GM21381 (cell line): Measurements from ENCODE around the gene PPP1R37.

Experiments
- ATAC-seq: cut with Tn5 transposase; IDR thresholded peaks from one replicate; pipeline ENCODE4 v1.9.1; 2021; ENCODE audit warnings: mild to moderate bottlenecking, moderate library complexity; ENCODE audit not compliant: unreplicated experiment

Gene PPP1R37

DNA sequence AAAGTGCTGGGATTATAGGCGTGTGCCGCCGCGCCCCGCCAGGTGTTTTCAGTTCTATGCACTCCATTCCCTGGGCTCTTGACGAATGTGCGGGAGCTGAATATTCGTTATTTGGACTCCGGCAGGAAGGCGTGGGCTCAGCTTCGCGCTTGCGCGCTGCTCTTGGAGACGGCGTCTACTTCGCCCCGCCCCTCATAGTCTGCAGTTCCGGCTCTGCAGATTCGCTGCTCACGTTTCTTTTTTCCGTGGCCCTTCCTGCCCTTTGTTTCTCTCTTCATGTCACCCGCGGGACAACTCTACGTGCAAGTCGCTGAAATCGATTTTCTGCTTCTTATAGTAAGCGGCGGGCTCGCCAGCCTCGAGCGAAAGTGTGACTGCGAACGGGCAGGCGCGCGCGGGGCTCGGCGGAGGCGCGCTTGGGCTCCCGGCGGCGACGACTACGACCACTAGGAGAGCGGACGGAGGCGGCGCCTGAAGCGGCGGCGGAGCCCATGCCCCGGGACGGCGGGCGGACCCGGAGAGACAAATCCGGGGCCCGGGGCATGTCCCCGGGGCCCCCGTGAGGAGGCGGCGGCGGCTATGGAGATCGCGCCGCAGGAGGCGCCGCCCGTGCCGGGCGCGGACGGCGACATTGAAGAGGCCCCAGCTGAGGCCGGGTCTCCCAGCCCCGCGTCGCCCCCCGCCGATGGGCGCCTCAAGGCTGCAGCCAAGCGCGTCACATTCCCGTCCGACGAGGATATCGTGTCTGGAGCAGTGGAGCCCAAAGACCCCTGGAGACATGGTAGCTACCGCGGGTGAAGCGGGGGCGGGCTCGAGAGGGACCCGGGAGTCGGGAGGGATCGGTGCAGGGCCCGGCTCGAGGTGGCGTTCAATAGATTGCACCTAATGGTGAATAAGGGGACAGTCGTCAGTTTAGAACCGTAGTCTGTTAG lies at the start of gene PPP1R37:
Gene PPP1R37, plus strand, starts transcription at position 433 of the 932 bp plus-strand sequence. Its CDS starts 147 bp downstream, at position 580.
- peak; percentile 68 for ATAC-seq

- no peak for ATAC-seq
Observed at GRCh38 chr19:45045671-45046353, 47.2 kb upstream of the PPP1R37 start.

GRCh38 chr19:45046355-45046754 lies 46.6 kb upstream of the PPP1R37 start:
- no peak for ATAC-seq

DNA sequence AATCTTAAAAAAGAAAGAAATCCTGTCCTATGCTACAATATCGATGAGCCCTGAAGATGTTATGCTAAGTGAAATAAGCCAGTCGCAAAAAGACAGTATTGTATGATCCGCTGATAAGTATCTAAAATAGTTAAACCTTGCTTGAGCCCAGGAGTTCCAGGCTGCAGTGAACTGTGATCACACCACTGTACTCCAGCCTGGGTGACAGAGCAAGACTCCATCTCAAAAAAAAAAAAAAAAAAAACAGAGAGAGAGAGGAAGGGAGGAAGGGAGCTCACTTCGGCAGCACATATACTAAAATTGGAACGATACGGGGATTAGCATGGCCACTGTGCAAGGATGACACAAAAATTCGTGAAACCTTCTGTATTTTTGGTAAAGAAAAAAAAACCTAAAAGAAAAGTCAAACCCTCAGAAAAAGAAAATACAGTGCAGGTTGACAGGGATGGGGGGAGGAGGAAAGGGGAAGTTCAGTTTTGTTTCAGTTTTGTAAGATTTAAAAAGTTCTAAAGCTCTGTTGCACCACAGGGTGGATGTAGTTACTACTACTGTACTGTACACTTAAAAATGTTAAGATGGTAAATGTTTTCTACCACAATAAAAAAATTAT lies 45.7 kb upstream of the PPP1R37 start:
- no peak for ATAC-seq

DNA sequence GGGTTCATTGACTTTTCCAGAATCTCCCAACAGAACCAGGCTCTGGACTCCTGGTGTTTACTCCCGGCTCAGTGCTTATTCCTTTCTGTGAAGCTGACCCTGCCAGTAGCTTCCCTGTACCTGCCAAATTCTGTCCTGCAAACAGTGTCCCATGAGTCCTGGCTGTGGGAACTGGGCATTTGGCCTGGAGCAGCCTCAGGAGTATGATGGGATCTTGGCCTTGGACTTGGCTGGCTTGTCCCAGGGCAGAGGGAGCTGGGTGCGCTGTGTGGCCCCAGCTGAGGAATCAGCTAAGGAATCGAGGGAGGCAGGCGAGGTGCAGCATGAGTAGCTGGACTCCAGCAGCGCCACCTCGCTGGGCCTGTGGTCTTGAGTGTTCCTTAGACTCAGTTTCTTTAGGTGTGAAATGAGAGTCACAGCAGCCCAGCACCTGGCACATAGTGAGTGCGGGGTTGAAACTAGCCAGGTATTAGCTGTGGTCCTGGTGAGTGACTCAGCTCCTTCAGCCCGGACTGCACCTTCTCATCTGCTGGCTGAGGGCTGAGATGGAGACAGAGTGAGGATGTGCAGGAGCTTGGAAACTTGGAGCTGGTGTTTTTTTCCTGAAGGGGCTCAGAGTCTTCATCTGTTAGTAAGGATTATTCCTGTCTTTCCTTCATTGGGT lies 43.8 kb upstream of the PPP1R37 start:
- no peak for ATAC-seq

GRCh38 chr19:45050036-45050435 lies 42.9 kb upstream of the PPP1R37 start:
- ATAC-seq, result no peak

GRCh38 chr19:45051929-45052579 lies 40.9 kb upstream of the PPP1R37 start:
- ATAC-seq, result no peak

DNA sequence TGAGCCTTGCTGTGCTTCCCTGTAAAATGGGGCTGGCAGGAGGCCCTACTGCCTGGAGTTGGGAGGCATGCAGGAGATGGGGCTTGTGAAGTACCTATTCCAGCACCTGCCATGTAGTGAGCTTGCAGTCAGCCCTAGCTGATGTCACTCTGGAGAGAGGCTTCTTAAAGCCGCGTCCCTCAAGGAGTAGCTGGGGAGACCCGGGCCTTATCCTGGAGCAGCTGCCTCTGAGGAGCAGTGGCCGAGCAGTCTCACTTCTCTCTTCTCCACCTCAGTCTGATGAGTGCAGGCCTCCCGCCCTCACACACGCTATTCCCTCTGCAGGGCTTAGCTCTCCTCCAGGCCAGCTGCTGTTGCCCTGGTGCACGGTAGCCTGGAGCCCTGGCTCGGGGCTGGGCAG lies 36.1 kb upstream of the PPP1R37 start:
- no peak for ATAC-seq

- ATAC-seq, result no peak
Observed at GRCh38 chr19:45057444-45057843, 35.5 kb upstream of the PPP1R37 start.

- no peak for ATAC-seq
Observed at GRCh38 chr19:45058622-45059159, 34.3 kb upstream of the PPP1R37 start.

GRCh38 chr19:45059258-45059965 lies 33.6 kb upstream of the PPP1R37 start:
- ATAC-seq, result no peak

- ATAC-seq, result no peak
Observed at GRCh38 chr19:45061965-45062364, 31.0 kb upstream of the PPP1R37 start.

DNA sequence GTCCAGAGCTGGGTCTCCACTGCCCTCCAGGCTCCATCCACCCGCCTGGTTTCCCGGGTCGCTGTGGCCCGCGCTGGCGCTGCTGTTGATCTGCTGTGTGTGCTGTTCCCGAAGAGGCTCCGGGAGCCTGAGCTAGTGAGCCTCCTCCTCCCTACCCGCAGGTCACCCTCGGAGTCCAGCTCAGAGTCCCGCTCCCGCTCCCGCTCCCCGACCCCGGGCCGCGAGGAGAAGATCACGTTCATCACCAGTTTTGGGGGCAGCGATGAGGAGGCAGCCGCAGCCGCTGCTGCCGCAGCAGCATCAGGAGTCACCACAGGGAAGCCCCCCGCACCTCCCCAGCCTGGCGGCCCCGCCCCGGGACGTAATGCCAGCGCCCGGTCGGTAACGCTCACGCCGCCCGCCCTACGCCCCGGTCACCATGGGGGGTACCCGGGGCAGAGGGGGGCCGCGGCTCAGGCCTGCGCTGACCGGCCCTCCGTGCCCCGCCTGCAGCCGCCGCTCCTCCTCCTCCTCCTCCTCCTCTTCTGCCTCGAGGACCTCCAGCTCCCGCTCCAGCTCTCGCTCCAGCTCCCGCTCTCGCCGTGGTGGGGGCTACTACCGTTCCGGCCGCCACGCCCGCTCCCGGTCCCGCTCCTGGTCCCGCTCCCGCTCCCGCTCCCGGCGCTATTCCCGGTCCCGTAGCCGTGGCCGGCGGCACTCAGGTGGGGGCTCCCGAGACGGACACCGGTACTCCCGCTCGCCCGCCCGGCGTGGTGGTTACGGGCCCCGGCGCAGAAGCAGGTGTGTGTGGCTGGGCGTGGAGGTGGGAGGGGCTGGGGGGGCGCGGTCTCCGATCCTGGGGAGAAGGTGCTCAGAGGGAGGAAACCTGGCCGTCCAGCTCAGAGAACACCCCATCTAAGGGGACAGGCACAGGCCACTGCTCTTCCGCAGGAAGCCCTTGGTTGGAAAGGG lies 28.9 kb upstream of the PPP1R37 start:
- no peak for ATAC-seq

GRCh38 chr19:45066921-45067661 lies 25.9 kb upstream of the PPP1R37 start:
- ATAC-seq, result no peak

- ATAC-seq, result no peak
Observed at GRCh38 chr19:45068041-45068440, 24.9 kb upstream of the PPP1R37 start.

DNA sequence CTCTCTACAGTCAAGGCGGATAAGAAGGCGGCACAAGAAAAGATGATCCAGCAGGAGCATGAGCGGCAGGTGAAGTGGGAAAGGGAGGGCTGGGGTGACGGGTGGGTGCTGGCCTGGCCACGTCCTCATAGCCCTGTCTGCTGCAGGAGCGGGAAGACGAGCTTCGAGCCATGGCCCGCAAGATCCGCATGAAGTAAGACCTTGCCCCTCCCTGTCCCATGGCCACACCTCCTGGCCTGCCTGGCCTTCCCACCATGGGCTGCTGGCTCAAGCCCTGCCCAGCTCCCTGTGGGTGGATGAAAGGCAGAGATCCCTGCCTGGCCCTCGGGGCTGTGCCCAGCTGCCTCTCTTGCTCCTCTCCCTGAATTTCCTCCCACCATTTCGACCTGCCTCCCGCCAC lies 23.9 kb upstream of the PPP1R37 start:
- ATAC-seq, result no peak

GRCh38 chr19:45070214-45070613 lies 22.8 kb upstream of the PPP1R37 start:
- ATAC-seq, result no peak
